Activated CD8-positive, alpha-beta T cell treated with anti-CD3 and anti-CD28 coated beads for 36 hours (primary cell): ENCODE results near the gene ADRA2A. TPM values are rescaled to one million over a fixed set of nuclear protein-coding genes. Genes with fewer than 3 reads are reported as not detected.

ENCODE experiments used
- ATAC-seq: fragments of 200-7000 bp; cut with Tn5 transposase; one replicate; pipeline ENCODE4 v1.10.0; 2021; ENCODE audit warnings: mild to moderate bottlenecking, moderate library complexity
- CTCF ChIA-PET: fragments of 350-600 bp; sonication (Branson Sonifier 250); formaldehyde crosslinking; loops from one replicate; lab custom pipeline; 2021; ENCODE audit warnings: antibody characterized with exemption; lab: Charles Lee
- POLR2A ChIA-PET: fragments of 350-600 bp; sonication (Branson Sonifier 250); formaldehyde crosslinking; loops from one replicate; lab custom pipeline; 2021; ENCODE audit warnings: antibody characterized with exemption; lab: Charles Lee
- DNase-seq: peaks from one replicate; pipeline ENCODE4 v3.0.0-alpha.2; 2020
- H3K27ac Mint-ChIP-seq: one replicate; pipeline ENCODE4 v1.8.0; 2021; ENCODE audit warnings: mild to moderate bottlenecking, mixed read lengths
- H3K27me3 Mint-ChIP-seq: one replicate; pipeline ENCODE4 v1.8.0; 2021; ENCODE audit warnings: mixed read lengths
- H3K36me3 Mint-ChIP-seq: one replicate; pipeline ENCODE4 v1.8.0; 2021; ENCODE audit warnings: low read depth, mixed read lengths
- H3K4me1 Mint-ChIP-seq: one replicate; pipeline ENCODE4 v1.8.0; 2021; ENCODE audit warnings: low read depth, mixed read lengths
- H3K4me3 Mint-ChIP-seq: one replicate; pipeline ENCODE4 v1.8.0; 2021; ENCODE audit warnings: mild to moderate bottlenecking, moderate library complexity, mixed read lengths
- H3K9me3 Mint-ChIP-seq: one replicate; pipeline ENCODE4 v1.8.0; 2021; ENCODE audit warnings: mixed read lengths
- CTCF ChIP-seq: fragments of 200-600 bp; IDR thresholded peaks from one replicate; pipeline ENCODE4 v1.8.0; 2022; ENCODE audit warnings: antibody characterized with exemption, mild to moderate bottlenecking
- intact Hi-C: fragments of 100-400 bp; cut with micrococcal nuclease; formaldehyde crosslinking; loops from one replicate; pipeline ENCODE4 v1.10.0; 2022
- total RNA-seq, 2 experiments: library from RNA; stranded (reverse); gene quantifications; one replicate each; pipeline ENCODE4 v1.2.3, GENCODE V29; 2021

Gene ADRA2A
- total RNA-seq, 2 experiments from 2014 or later = 0.07 TPM; not detected in 1

GRCh38 chr10:111103196-111103840 lies 26.5 kb downstream of the ADRA2A start:
- Mint-ChIP-seq H3K4me3 (no peak overlapping the region), H3K4me1 (no peaks in the 10 kb centered on the region), H3K27me3 (peaks cover 7% of the 10 kb centered on the region), H3K9me3 (no peaks in the 10 kb centered on the region), H3K27ac (no peak overlapping the region), H3K36me3 (no peaks in the 10 kb centered on the region)
- intact Hi-C loops = no loop called here
- no peak for DNase-seq
- TF ChIP-seq CTCF = no peak
- CTCF ChIA-PET = interaction anchor here (1.4 kb wide), 1 partner anchor 26 kb away, joined by 5 read pairs; the partner anchor contains the start of gene ADRA2A
- POLR2A ChIA-PET = no interaction called here
- ATAC-seq = no peak

GRCh38 chr10:111104811-111105210 lies 28.0 kb downstream of the ADRA2A start:
- TF ChIP-seq CTCF = no peak
- Mint-ChIP-seq H3K4me1 (no peaks in the 10 kb centered on the region), H3K4me3 (no peak overlapping the region), H3K9me3 (no peaks in the 10 kb centered on the region), H3K36me3 (no peaks in the 10 kb centered on the region), H3K27me3 (peaks cover 7% of the 10 kb centered on the region), H3K27ac (no peak overlapping the region)
- ATAC-seq (no peak), DNase-seq (no peak)
- intact Hi-C loops = no loop called here
- ChIA-PET CTCF (interaction anchor here (1.4 kb wide), 1 partner anchor 27 kb away, joined by 5 read pairs; the partner anchor contains the start of gene ADRA2A), POLR2A (no interaction called here)

GRCh38 chr10:111106081-111106480 lies 29.3 kb downstream of the ADRA2A start:
- H3K4me1 Mint-ChIP-seq = no peaks in the 10 kb centered on the region
- H3K4me3 Mint-ChIP-seq = no peak overlapping the region
- ChIA-PET POLR2A (no interaction called here), CTCF (no interaction called here)
- TF ChIP-seq CTCF = no peak
- no peak for DNase-seq
- peaks cover 7% of the 10 kb centered on the region for H3K27me3 Mint-ChIP-seq
- no peaks in the 10 kb centered on the region for H3K36me3 Mint-ChIP-seq
- H3K9me3 Mint-ChIP-seq = no peaks in the 10 kb centered on the region
- ATAC-seq = no peak
- intact Hi-C loops = no loop called here
- H3K27ac Mint-ChIP-seq = no peak overlapping the region

GRCh38 chr10:111107023-111107422 lies 30.2 kb downstream of the ADRA2A start:
- no peaks in the 10 kb centered on the region for H3K4me1 Mint-ChIP-seq
- POLR2A ChIA-PET = no interaction called here

More at GRCh38 chr10:111107023-111107422, 30.2 kb downstream of the ADRA2A start:
- DNase-seq (no peak), ATAC-seq (no peak)
- H3K36me3 Mint-ChIP-seq = no peaks in the 10 kb centered on the region
- no peaks in the 10 kb centered on the region for H3K9me3 Mint-ChIP-seq
- H3K4me3 Mint-ChIP-seq = no peak overlapping the region
- H3K27me3 Mint-ChIP-seq = peaks cover 6% of the 10 kb centered on the region
- no peak for TF ChIP-seq CTCF
- CTCF ChIA-PET = no interaction called here
- H3K27ac Mint-ChIP-seq = no peak overlapping the region
- intact Hi-C loops = no loop called here
